HG03457 (cell line): ENCODE results near the gene TMCC2.

Experiments
- ATAC-seq: cut with Tn5 transposase; IDR thresholded peaks from one replicate; pipeline ENCODE4 v1.9.1; 2021; ENCODE audit warnings: moderate number of reproducible peaks; ENCODE audit not compliant: unreplicated experiment

TMCC2 gene

DNA sequence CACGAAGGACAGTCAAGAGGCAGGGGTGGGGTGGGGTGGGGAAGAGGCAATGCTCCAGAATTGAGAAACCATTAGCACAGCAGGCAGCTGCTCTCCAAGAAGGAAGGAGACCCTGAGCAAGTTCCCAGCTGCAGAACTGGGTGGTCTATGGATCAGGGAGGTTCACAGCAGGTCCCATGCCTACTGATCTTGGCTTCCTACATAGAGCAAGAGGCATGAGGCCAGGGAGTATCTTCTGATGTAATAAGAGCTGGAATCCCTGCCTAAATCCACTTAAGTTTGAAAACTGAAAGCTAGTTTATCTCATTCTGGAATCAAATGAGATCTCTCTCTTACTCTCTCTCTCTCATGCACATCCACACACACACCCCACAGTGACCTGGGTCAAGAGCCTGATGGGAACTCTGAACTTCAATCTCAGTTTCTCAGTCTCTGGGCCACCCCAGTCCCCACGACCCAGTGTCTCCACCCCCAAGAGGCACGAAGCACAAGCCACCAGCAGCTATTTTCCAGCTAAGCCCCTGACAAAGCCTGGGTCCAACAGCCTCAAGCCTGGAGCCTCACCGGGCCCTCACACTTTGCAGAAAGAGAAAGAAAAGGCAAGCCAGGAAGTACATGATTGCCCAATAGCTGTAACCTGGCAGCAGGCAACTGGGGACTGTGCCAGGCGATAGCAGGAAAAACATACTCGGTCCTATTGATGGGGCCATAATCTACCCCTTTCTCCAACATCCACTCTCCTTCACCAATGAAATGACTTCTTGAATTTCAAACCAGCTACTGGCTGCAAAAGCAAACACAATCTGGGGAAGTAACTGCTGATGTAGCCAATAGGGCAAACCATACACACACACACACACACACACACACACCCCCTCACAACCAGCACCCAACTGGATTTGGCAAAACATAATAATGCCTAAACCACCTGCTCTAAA is 91.6 kb downstream of the TMCC2 start:
- ATAC-seq = no peak

DNA sequence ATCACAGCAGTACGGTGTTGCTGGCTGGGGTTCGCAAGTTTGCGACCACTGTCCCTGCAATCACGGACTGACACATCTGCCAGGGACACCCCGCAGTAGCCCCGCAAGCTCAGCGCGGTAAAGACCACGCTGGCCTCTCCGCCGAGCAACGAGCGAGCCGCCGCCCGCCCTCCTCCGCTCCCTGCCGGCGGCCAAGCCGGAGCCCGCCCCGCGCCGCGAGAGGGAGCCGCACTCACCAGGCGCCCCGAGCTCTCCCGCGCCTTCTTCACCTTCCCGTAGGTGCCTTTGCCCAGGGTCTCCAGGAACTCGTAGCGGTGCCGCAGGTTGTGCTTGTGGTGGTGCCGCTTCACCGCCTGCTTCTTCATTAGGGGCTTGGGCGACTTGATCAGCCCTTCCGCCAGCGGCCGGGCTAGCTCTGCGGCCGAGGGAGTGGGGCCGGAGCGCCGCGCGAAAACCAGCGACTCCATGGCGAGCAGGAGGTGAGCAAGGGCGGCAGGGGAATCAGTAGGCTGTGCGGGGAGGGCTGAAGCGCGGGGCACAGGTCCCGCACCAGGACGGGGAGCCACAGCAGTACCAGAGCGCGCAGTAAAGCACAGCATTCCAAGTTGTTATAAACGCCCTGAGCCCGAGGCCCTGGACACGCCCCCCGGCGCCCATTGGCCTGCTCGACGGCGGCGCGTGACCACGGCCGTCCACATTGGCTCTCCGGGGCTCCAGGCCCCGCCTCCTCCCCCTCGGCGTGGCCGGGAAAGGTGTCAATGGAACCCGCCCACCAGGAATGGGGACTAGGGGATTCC is 93.6 kb downstream of the TMCC2 start, which contains the start of gene NUAK2:
NUAK2 (minus strand) TSS at position 584 of the 797 bp plus-strand sequence; CDS start at position 467, 117 bp downstream.
- no peak for ATAC-seq

DNA sequence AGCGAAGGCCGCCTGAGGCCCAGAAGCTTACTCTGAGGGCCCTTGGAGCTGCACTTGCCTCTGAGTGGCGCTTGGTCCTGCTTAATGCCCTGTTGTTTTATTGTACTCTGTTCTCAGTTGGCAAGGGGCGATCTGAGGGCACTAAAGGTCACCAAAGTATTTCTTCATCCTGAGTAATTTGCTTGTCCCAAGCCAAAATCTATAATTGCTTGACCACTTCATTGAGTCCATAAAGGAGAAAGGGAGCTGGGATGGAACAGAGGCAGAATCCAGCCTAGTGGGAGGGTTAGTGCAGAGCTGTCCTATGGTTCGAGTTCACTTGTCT is 94.2 kb downstream of the TMCC2 start:
- ATAC-seq = no peak
